ENCODE measurements around the gene KLRG1.

- TF ChIP-seq CTCF (IDR thresholded peaks at IDR 0.05; ENCODE audit: insufficient read depth, low read length) (no peak), GABPA (IDR thresholded peaks at IDR 0.05; ENCODE audit: low read depth) (no peak), POLR2AphosphoS5 (IDR thresholded peaks at IDR 0.05; ENCODE audit: low read depth) (no peak), REST (IDR thresholded peaks at IDR 0.05; ENCODE audit: insufficient replicate concordance, low read depth) (no peak), SPI1 (IDR thresholded peaks at IDR 0.05; ENCODE audit: borderline replicate concordance, low read depth) (no peak)
Measured at GRCh38 chr12:9043766-9044165, 54.4 kb downstream of the KLRG1 start.
